ENCODE data around the gene SUN5. TPM values are rescaled to one million over a fixed set of nuclear protein-coding genes. Genes with fewer than 3 reads are reported as not detected.
"Not testable (repeated sequence)": the region's sequence is repeated elsewhere in the genome, so short reads cannot be mapped to it uniquely, and the experiment has no call there.

SUN5 gene, protein sequence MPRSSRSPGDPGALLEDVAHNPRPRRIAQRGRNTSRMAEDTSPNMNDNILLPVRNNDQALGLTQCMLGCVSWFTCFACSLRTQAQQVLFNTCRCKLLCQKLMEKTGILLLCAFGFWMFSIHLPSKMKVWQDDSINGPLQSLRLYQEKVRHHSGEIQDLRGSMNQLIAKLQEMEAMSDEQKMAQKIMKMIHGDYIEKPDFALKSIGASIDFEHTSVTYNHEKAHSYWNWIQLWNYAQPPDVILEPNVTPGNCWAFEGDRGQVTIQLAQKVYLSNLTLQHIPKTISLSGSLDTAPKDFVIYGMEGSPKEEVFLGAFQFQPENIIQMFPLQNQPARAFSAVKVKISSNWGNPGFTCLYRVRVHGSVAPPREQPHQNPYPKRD
- total RNA-seq (2014; rRNA removed; shearing (Covaris generic)) = not detected in 2 replicates

DNA sequence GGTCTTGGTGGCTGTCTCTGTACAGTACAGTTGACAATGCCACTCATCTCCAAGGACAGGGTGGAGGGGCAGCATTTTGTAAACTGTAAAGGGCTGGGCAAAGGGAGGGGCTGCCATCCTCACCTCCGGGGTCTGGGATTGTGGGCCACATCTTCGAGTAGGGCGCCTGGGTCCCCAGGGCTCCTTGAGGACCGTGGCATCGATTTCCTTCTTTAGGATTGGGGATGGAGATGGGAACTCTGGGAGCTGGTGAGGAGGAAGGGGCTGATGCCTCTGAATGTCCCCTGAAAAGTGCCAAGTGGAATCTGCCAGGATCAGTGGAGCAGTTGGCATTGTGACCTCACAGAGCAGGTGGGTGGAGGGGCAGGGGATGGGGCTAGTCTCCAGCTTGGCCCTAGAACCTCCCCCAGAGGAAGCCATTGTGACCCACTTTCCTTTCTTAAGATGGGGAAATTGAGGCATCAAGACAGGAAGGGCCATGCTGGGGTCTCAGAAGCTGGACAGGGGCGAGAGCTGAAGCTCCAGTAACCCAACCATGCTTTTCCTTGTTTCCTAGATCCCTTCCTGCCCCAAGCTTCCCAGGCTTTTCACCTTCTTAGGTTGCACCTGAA is at the start of gene SUN5:
SUN5 (minus strand) TSS at position 293 of the 611 bp plus-strand sequence; CDS start at position 200, 93 bp downstream.
- DNase-seq (ENCODE audit: low read depth) = no peak

- DNase-seq (ENCODE audit: low read depth) = no peak
Measured at GRCh38 chr20:33053291-33054106, 49.3 kb upstream of the SUN5 start, which contains the start of gene BPIFB3. BPIFB3 (plus strand) TSS chr20:33053903; CDS start chr20:33055436, 1,533 bp downstream.

DNA sequence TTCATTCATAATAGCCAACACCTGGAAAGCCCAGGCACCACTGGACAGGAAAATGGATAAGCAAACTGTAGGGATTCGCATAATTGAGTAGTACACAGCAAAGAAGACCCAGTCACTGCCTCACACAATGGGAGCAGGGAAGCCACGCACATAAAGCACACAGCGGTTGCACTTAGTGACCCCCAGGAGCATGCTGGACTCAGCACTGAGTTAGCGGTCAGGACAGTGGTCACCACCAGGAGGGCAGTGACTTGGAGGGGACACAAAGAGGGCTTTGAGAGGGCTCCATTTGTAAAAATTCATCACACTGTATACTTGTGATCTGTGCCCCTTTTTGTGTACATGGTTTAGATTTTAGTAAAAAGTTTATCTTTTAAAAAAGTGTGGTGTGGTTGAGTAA is 47.1 kb upstream of the SUN5 start:
- DNase-seq (ENCODE audit: low read depth) = no peak

DNA sequence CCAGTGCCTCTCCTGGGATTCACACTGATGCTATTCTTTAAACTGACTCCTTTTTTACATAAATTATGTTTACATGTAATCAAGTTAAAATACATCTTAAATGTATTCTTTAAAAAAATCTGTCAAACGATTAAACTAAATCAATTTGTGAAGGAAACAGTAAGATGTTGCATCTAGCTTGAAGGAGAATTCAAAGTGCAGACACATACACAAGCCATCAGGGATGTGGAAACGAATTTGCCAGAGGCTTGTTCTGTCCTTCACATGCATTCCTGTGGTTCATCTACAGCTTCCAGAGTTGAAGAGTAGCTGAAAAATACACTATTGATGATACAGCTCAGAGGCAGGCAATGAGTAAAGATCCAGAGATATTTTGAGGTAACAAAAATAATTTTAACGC is 42.2 kb upstream of the SUN5 start:
- no peak for DNase-seq (ENCODE audit: low read depth)

- not testable (repeated sequence) for DNase-seq (ENCODE audit: low read depth)
Measured at GRCh38 chr20:33045129-33045721, 41.0 kb upstream of the SUN5 start.

DNA sequence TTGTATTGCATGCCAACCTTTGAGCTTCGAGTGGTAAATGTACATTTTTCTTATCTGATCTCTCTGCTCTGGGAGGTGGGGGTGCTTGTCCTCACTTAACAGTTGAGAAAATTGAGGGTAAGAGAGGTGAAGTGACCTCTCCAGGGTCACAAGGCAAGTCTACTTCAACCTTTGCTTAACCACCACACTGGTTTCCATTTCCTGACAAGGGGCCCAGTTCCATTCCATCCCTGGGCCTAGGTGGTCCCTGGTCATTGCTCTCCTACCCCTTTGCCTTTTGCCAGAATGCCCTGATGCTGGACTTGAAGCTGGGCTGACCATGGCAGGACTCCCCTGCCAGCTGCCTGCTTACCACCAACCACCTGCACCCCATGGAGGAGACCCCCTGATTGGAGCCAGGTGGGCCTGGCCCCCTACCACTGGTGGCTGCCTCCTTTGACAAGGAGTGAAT is 39.5 kb upstream of the SUN5 start:
- DNase-seq (ENCODE audit: low read depth) = no peak

DNA sequence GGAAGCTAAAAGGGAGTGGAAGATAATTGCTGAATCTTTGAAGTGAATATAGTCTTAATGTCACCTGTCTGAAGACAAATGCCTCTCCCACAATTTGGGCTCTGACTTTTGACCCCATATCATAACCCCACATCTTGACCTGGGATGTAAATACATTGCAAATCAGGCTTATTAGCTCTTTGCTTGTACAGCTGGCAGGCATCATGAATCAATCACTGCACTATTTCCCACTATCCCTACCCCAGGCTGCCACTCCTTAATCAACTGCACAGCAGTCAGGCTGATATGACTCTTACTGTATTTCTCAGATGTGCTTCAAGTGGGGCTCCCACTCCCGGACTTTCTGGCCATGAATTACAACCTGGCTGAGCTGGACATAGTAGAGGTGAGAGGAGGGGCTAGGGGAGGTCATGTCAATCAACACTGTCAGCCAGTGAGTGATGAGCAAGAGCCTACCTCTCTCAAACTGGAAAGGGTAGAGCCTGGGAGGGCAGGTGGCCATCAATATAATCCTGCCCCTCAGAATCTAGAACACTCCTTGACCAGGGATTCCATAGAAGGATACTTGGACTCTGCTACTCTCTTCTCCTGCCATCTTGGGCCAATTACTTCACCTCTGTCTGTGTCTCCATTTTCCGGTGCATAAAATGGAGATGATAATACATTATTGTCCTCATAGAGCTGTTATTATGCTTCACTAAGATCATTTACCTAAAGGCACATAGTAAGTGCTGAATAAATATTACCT is 38.9 kb upstream of the SUN5 start:
- DNase-seq (ENCODE audit: low read depth) = no peak

DNA sequence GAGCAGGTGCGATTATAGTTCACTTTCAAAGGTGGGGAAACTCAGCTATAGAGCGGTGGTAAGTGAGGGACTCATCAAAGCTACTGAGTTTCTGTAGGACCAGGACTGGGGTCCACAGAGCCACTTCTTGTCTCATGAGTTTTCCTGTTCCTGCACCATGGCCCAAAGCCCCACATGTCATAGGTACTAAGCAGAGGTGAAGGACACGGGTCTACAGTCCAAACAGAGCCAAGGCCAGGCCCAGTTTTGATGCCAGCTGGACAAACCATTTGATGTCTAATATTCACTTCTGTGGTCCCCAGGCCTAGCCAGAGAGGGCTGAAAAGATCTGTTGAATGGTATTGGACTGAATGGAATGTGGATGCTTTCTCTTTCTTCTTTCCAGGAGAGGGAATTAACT is 38.2 kb upstream of the SUN5 start:
- DNase-seq (ENCODE audit: low read depth) = no peak

- no peak for DNase-seq (ENCODE audit: low read depth)
Measured at GRCh38 chr20:33038243-33038642, 34.0 kb upstream of the SUN5 start.

DNA sequence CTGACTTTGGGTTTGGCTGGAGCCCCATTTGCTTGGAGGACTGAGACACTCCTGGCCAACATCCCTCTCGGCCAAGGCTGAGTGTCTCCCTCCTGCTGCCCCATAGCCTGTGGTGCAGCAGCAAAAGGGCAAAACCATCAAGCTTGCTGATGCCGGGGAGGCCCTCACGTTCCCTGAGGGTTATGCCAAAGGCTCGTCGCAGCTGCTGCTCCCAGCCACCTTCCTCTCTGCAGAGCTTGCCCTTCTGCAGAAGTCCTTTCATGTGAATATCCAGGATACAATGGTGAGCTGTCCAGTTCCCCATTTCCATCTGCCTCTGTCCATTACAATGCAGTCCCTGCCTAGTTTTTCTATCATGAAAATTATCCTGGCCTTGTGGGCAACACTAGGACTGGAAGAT is 33.2 kb upstream of the SUN5 start:
- no peak for DNase-seq (ENCODE audit: low read depth)

GRCh38 chr20:33034901-33035492 is 30.8 kb upstream of the SUN5 start:
- no peak for DNase-seq (ENCODE audit: low read depth)

DNA sequence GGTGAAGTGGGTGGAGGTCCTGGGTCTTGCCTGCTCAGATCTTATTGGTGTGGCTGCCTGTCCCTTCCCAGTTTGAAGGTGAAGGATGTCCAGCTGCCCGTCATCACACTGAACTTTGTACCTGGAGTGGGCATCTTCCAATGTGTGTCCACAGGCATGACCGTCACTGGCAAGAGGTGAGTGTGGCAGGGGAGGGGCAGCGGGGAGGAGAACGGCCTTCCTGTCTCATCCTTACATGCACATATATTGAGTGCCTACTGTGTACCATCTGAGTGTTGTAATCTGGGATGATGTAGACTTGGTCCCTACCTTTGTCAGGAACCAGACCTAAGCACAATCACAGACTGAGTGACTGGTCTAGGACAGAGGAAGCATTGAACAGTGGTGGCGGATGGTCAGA is 29.9 kb upstream of the SUN5 start:
- no peak for DNase-seq (ENCODE audit: low read depth)

GRCh38 chr20:33033381-33033780 is 29.1 kb upstream of the SUN5 start:
- DNase-seq (ENCODE audit: low read depth) = no peak

DNA sequence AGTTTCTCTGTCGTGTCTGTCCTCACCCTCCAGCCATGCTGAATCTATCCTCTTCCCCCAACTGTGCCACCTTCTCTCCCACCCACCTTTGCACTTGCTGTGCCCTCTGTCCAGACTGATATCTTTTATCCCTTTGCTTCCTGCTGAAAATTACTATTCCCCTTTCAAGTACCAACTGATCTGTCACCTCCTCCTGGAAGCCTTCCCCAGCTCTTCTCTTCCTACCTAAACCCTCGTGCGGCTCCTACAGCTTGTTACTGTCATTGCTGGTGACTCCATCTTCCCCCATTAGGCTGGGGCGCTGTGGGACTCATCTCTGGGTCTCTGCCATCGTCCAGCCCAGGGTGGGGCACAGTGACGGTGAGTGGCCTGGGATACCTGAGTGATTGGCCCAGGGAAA is 28.3 kb upstream of the SUN5 start:
- DNase-seq (ENCODE audit: low read depth) = no peak

DNA sequence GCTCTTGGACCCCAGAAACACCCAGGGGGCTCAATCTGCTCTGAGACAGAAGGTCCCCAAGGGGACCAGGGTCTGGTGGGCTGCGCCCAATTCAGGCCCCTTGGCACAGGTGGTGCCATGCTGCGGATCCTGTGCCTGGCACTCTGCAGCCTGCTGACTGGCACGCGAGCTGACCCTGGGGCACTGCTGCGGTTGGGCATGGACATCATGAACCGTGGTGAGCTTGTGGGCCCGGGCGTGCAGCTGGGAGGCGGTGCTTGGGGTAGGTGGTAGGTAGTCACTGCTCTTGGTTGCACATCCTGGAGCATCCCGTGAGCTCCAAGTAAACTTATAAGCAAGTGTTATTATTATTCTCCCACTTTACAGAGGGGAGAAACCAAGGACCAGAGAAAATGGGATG is 27.3 kb upstream of the SUN5 start, which contains the start of gene BPIFB6:
BPIFB6 (plus strand) TSS at position 118 of the 400 bp plus-strand sequence; CDS start at position 118, 0 bp downstream.
- no peak for DNase-seq (ENCODE audit: low read depth)

DNA sequence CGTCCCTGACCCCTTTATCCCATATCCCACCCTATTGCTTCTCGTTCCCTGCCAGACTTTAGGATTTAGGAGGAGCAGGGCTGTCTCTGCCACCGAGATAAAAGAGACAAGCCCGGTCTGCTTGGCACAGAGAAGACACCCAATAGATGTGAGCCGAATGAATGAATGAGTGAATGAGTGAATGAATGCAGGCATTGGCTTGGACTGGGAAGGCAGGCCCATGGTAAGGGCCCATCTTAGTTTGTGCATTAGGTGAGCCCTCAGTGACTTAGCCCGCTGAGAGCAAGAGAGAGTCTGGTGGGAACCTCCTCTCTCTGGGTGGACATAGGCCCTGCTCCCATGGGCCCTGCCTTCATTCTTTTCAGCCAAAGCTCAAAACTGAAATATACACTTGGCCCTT is 26.3 kb upstream of the SUN5 start:
- no peak for DNase-seq (ENCODE audit: low read depth)

- DNase-seq (ENCODE audit: low read depth) = no peak
Measured at GRCh38 chr20:33030076-33030475, 25.8 kb upstream of the SUN5 start.

DNA sequence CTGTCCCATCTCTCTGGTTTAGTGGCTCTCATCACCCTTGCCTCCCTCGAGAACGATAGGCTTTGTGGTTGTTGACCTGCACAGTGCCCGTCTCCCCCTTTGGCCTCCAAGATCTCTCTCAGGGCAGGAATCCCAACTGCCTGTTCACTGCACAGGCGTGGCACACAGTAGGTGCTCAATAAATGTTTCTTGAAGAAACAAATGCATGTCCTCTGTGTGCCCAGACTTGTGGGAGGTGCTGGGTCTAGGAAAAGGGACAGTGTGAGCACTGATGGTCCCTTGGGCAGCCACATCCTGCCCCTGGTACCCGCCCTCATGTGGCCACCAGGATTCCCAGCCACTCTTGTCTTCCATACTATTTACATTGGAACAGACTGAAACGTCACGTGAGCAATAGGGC is 24.6 kb upstream of the SUN5 start:
- no peak for DNase-seq (ENCODE audit: low read depth)

GRCh38 chr20:33027769-33028751 is 23.8 kb upstream of the SUN5 start:
- DNase-seq (ENCODE audit: low read depth) = no peak
